Brain pericyte (primary cell): ENCODE data around the gene CNTN1.

Experiments
- DNase-seq: peaks from one replicate; pipeline ENCODE4 v3.0.0-alpha.2; 2012; ENCODE audit warnings: low read depth, low spot score

Gene CNTN1

DNA sequence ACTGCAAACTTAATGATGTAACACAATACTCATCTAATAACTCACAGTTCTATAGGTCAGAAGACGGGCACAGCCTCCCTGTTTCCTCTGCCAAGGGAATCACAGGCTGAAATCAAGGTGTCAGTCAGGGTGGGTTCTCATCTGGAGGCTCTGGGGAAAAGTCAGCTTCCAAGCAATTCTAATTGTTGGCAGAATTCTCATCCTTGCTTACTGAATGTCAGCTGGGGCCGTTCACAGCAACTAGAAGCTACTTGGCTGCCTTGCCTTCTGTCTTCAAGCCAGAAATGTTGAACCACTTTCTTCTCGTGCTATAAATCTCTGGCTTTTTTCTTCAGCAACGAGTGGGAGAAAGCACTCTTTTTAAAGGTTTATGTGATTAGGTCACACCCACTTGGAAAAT lies 415.8 kb downstream of the CNTN1 start:
- DNase-seq, result no peak

DNA sequence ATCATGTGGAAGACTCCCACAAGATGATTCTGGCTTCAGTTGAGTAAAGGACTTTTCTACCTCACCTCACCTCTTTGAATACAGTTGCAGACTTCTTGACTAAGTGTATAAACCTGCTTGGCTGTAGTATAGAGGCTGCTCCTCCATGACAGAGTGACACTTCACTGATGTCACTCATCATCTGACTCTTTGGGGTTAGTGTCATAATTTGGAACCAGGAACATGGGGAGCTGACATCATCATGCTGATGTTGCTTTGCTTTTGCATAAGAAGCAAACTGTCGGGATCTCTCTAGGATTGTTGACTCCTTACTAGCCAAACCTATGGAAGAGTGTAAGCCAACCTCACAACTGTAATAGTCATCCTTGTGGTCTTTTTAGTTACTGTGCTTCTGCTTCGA lies 420.7 kb downstream of the CNTN1 start:
- no peak for DNase-seq

DNA sequence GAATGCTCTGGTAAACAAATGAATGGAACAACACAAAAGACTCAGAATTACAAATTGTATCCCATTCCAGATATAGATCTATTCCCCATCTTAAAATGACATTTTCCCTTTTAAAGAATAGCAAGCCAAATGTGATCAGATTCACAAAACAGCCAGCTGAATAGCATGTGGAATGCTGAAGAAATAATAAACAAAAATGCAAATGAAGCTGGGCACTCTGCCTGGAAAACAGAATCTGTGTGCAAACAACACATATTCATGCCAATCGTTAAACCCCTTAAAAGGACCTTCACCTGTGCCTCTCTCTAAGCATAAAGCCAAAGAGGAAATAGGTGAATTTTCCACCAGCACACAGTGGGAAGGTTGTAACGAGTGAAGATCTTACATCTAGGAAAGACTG lies 428.0 kb downstream of the CNTN1 start:
- DNase-seq, result no peak

DNA sequence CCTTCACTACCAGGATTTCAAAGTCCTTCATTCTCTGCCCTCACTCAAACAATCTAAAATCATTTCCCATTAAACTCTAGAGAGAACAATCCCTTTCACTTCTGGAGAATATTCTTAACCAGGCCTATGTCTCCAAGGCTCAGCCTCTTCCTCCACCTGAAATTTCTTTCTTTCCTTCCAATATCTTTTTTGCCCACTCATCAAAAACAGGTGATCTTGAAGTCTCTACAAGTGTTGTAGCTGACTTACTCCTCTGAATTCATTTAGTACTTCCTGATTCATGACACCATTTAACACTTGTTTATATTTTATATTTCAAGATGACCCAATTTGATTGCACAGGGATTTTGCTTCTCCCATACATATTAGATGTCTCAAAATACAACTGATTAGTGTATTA lies 429.1 kb downstream of the CNTN1 start:
- DNase-seq, result no peak
